Testis (tissue), 3 donors: Measurements from ENCODE around the gene POLR2C. TPM values are rescaled to one million over a fixed set of nuclear protein-coding genes. Genes with fewer than 3 reads are reported as not detected.
"Not testable (repeated sequence)": the region's sequence is repeated elsewhere in the genome, so short reads cannot be mapped to it uniquely, and the experiment has no call there.

Source experiments
- DNase-seq: peaks from one replicate; pipeline ENCODE4 v3.0.0-alpha.2; 2019
- H3K27ac ChIP-seq, 2 donors: fragments of 200-600 bp; sonication (generic); one replicate each; pipeline ENCODE4 v1.5.1; 2019
- H3K27me3 ChIP-seq: fragments of 200-600 bp; sonication (generic); one replicate; pipeline ENCODE4 v1.5.1; 2019
- H3K36me3 ChIP-seq: fragments of 200-600 bp; sonication (generic); one replicate; pipeline ENCODE4 v1.5.1; 2017; ENCODE audit warnings: low read depth; ENCODE audit errors: missing control alignments
- H3K4me1 ChIP-seq: fragments of 200-600 bp; sonication (generic); one replicate; pipeline ENCODE4 v1.5.1; 2019
- H3K4me3 ChIP-seq, 2 donors: fragments of 200-600 bp; sonication (generic); one replicate each; pipeline ENCODE4 v1.5.1; 2017 to 2019
- H3K9me3 ChIP-seq: fragments of 200-600 bp; sonication (generic); one replicate; pipeline ENCODE4 v1.5.1; 2017
- CTCF ChIP-seq, 3 experiments: fragments of 450-650 bp in 2 of 3; fragments of 200-600 bp in 1 of 3; sonication (generic) in 1 of 3; IDR thresholded peaks; one replicate each; pipeline ENCODE4 v1.5.1; 2016 to 2019; ENCODE audit warnings: antibody characterized with exemption in 3 of 3, mild to moderate bottlenecking in 2 of 3, moderate library complexity in 1 of 3
- POLR2A ChIP-seq: fragments of 450-650 bp; IDR thresholded peaks from one replicate; pipeline ENCODE4 v1.6.1; 2017; ENCODE audit warnings: antibody characterized with exemption, mild to moderate bottlenecking, moderate library complexity
- WGBS, 2 donors: methylation state at CpG; one replicate each; pipeline ENCODE4 v1.1.5; 2018; 5-methylcytosine and 5-hydroxymethylcytosine counted together
- intact Hi-C: fragments of 100-400 bp; cut with DNase I; formaldehyde crosslinking; loops from one replicate; pipeline ENCODE4 v1.15.1; 2023; ENCODE audit warnings: low total_unique reads
- polyA plus RNA-seq: library from polyadenylated mRNA; stranded (reverse); fragments of 350-450 nt; fragmentation: Illumina TruSeq; extraction: RNeasy Lipid Tissue Mini Kit (QIAGEN cat#74804); gene quantifications from one replicate; pipeline ENCODE4 v1.2.3, GENCODE V29; 2014; ENCODE audit warnings: low read depth, low replicate concordance; ENCODE audit not compliant: insufficient read depth
- total RNA-seq, 2 donors: library from RNA; depleted of rRNA; stranded (reverse); fragments of >200 nt; gene quantifications; one replicate each; pipeline ENCODE4 v1.2.3, GENCODE V29; 2016

The POLR2C gene
- total and polyA plus RNA-seq, 3 donors from 2014 or later = 65.0 to 102 (median 88.7) TPM

DNA sequence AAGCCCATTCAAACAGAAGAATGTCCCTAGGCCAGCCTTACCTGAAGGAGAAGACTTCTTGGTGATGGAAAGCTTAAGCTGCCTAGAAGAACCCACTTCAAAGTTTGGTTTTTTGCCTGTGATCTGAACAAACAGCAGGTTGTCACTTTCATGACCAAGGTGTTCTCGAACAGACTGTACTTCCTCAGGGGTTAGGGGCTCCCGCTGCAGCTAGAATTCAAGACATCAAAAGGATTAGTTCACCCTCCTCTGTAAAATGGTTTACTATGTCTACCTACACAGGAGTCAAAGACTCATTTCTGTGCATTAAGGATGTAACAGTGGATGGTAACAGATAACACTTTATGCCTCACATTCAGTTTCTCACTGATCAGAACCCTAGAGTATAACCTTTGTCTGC, 28.5 kb upstream of the POLR2C start:
- no peaks in the 10 kb centered on the region for H3K36me3 ChIP-seq
- no peak overlapping the region for H3K27ac ChIP-seq
- H3K27me3 ChIP-seq = no peaks in the 10 kb centered on the region
- H3K4me3 ChIP-seq = no peak overlapping the region
- WGBS, 2 donors = 95 to 96% methylated on average over 2 of the region's 2 CpGs
- H3K4me1 ChIP-seq = no peaks in the 10 kb centered on the region
- no peak for DNase-seq
- H3K9me3 ChIP-seq = no peaks in the 10 kb centered on the region
- no peak for TF ChIP-seq CTCF (IDR thresholded peaks at IDR 0.05)
- no peak for TF ChIP-seq POLR2A
- intact Hi-C loops = no loop called here

DNA sequence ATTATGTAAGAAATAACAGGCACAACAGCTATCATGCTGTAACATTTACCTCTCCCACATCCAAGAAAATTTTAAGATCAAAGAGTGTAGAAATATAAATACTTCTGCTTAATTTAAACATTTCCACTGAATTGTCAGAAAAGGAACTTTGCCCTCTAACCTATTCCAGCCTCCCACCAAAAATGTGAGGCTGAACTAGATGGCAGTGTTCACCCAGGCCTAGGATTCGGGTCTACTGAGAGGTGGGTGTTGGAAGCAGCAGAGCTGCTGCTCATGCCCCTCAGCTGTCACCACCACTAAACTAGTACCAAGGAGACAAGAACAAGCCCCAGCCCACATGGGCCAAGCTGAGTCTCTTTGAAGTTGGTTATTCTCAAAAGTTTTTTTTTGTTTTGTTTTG, 26.6 kb upstream of the POLR2C start:
- no peaks in the 10 kb centered on the region for H3K27me3 ChIP-seq
- TF ChIP-seq POLR2A (no peak), CTCF (IDR thresholded peaks at IDR 0.05) (no peak)
- H3K4me1 ChIP-seq = no peaks in the 10 kb centered on the region
- no peaks in the 10 kb centered on the region for H3K36me3 ChIP-seq
- no peaks in the 10 kb centered on the region for H3K9me3 ChIP-seq
- intact Hi-C loops = no loop called here
- DNase-seq = no peak
- no peak overlapping the region for H3K4me3 ChIP-seq
- no peak overlapping the region for H3K27ac ChIP-seq
- 91 to 95% methylated on average over 1 of the region's 1 CpG for WGBS, 2 donors

- H3K9me3 ChIP-seq, H3K27me3 ChIP-seq, DNase-seq, H3K27ac ChIP-seq, H3K4me3 ChIP-seq, intact Hi-C loops, H3K36me3 ChIP-seq, H3K4me1 ChIP-seq: not testable (repeated sequence)
- 97% methylated on average over 8 of the region's 8 CpGs for WGBS, 2 donors
Measured at GRCh38 chr16:57439947-57440346, 22.5 kb upstream of the POLR2C start.

GRCh38 chr16:57440551-57440950, 21.9 kb upstream of the POLR2C start:
- H3K36me3 ChIP-seq, H3K4me3 ChIP-seq, DNase-seq, H3K27me3 ChIP-seq, H3K9me3 ChIP-seq, intact Hi-C loops, H3K27ac ChIP-seq, H3K4me1 ChIP-seq: not testable (repeated sequence)
- WGBS, 2 donors = 94 to 99% methylated on average over 8 of the region's 8 CpGs

DNA sequence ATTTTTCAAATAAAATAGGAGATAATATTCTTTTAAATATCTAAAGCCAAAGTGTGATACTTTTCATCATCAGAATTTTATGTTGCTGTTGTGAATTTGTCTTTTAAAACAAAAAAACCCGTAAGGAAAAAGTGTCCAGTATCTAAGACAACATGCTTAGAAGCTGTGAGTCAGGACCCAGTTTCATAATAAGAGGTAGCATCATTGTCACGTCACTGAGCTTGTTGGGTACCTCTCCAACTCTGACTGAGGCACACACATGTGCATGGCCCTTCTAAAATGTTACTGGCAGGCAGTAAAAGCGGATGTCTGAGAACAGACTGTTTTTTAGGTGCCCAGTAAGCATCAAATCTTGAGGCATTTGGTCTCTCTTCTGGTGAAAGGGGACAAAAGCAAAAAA, 17.8 kb upstream of the POLR2C start:
- H3K27ac ChIP-seq = no peak overlapping the region
- no peak for DNase-seq
- TF ChIP-seq POLR2A = no peak
- no peak for TF ChIP-seq CTCF (IDR thresholded peaks at IDR 0.05)
- intact Hi-C loops = no loop called here
- WGBS, 2 donors = 79 to 84% methylated on average over 3 of the region's 3 CpGs
- H3K36me3 ChIP-seq = no peaks in the 10 kb centered on the region
- H3K4me1 ChIP-seq = peaks cover 7% of the 10 kb centered on the region
- no peaks in the 10 kb centered on the region for H3K27me3 ChIP-seq
- H3K9me3 ChIP-seq = no peaks in the 10 kb centered on the region
- H3K4me3 ChIP-seq = no peak overlapping the region

DNA sequence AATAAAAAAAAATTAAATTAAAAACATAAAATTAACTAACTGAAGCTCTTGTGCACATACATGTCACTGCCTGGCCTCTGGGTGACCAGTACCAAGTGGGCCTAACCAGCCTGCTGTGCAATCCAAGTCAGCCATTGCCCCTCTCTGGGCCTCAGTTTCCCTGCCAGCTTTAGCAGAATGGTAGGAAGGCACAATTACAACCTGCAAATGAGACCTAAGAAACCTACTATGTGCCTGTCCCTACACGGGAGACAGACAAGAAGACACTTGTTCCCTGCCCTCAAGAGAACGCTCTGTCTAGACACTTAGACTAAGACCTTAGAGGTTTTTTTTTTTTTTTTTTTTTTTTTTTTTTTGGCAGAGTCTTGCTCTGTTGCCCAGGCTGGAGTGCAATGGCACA, 17.0 kb upstream of the POLR2C start:
- intact Hi-C loops = no loop called here
- no peaks in the 10 kb centered on the region for H3K36me3 ChIP-seq
- no peak overlapping the region for H3K4me3 ChIP-seq
- no peaks in the 10 kb centered on the region for H3K27me3 ChIP-seq
- WGBS, 2 donors = 73 to 82% methylated on average over 2 of the region's 2 CpGs
- no peaks in the 10 kb centered on the region for H3K9me3 ChIP-seq
- no peak for DNase-seq
- no peak overlapping the region for H3K27ac ChIP-seq
- TF ChIP-seq POLR2A (no peak), CTCF (IDR thresholded peaks at IDR 0.05) (no peak)
- peaks cover 7% of the 10 kb centered on the region for H3K4me1 ChIP-seq
